Fibroblast of upper back skin (primary cell): ENCODE data around the gene UQCR10.

Experiments
- DNase-seq: peaks from one replicate; pipeline ENCODE4 v3.0.0-alpha.2; 2013

UQCR10 gene

GRCh38 chr22:29799217-29799680 lies 32.1 kb downstream of the UQCR10 start:
- DNase-seq, result peak; percentile 77

- no peak for DNase-seq
These were observed 34.0 kb downstream of the UQCR10 start for GRCh38 chr22:29801153-29801552.

- DNase-seq, result no peak
These were observed 34.6 kb downstream of the UQCR10 start for GRCh38 chr22:29801796-29802195.

- DNase-seq, result no peak
These were observed 36.0 kb downstream of the UQCR10 start for GRCh38 chr22:29803190-29803589.

- DNase-seq, result no peak
These were observed 37.8 kb downstream of the UQCR10 start for GRCh38 chr22:29804985-29805384.

GRCh38 chr22:29806196-29806595 lies 39.0 kb downstream of the UQCR10 start:
- DNase-seq, result no peak

- DNase-seq, result no peak
These were observed 43.0 kb downstream of the UQCR10 start for GRCh38 chr22:29810216-29810615.

- DNase-seq, result no peak
These were observed 44.2 kb downstream of the UQCR10 start for GRCh38 chr22:29811377-29811776.

GRCh38 chr22:29813126-29813525 lies 46.0 kb downstream of the UQCR10 start:
- DNase-seq, result no peak

- DNase-seq, result no peak
These were observed 46.4 kb downstream of the UQCR10 start for GRCh38 chr22:29813563-29813962.

- no peak for DNase-seq
These were observed 46.8 kb downstream of the UQCR10 start for GRCh38 chr22:29814003-29814402.

GRCh38 chr22:29815580-29815979 lies 48.4 kb downstream of the UQCR10 start:
- DNase-seq, result no peak

GRCh38 chr22:29816128-29816527 lies 49.0 kb downstream of the UQCR10 start:
- peak; percentile 7 for DNase-seq

GRCh38 chr22:29816539-29816938 lies 49.4 kb downstream of the UQCR10 start:
- DNase-seq, result no peak

GRCh38 chr22:29816980-29817379 lies 49.8 kb downstream of the UQCR10 start:
- no peak for DNase-seq

GRCh38 chr22:29817724-29818123 lies 50.6 kb downstream of the UQCR10 start:
- no peak for DNase-seq

- no peak for DNase-seq
These were observed 52.3 kb downstream of the UQCR10 start for GRCh38 chr22:29819501-29819900.
